Sigmoid colon (tissue), 7 donors: ENCODE measurements around the gene CSDE1. TPM values are rescaled to one million over a fixed set of nuclear protein-coding genes. Genes with fewer than 3 reads are reported as not detected.
A peak's percentile ranks its signal among the peaks of the same experiment; 100 is the strongest.

Experiments used
- DNase-seq: peaks from one replicate; pipeline ENCODE4 v3.0.0-alpha.2; 2019
- H3K27ac ChIP-seq, 4 donors: fragments of 200-600 bp; sonication (generic); one replicate each; pipeline ENCODE4 v1.5.1; 2016 to 2019; ENCODE audit warnings: mild to moderate bottlenecking in 1 of 4
- H3K27me3 ChIP-seq, 3 donors: fragments of 200-600 bp; sonication (generic); one replicate each; pipeline ENCODE4 v1.5.1; 2019; ENCODE audit warnings: mild to moderate bottlenecking in 1 of 3
- H3K36me3 ChIP-seq, 4 donors: fragments of 200-600 bp; sonication (generic); one replicate each; pipeline ENCODE4 v1.5.1; 2016 to 2019
- H3K4me1 ChIP-seq, 4 donors: fragments of 200-600 bp; sonication (generic); one replicate each; pipeline ENCODE4 v1.5.1; 2017 to 2019
- H3K4me3 ChIP-seq, 4 donors: fragments of 200-600 bp; sonication (generic); one replicate each; pipeline ENCODE4 v1.5.1; 2017 to 2019; ENCODE audit warnings: mild to moderate bottlenecking in 2 of 4, moderate library complexity in 1 of 4
- H3K9me3 ChIP-seq, 4 donors: fragments of 200-600 bp in 3 of 4; sonication (generic) in 3 of 4; one replicate each; pipeline versions ENCODE4 v1.5.1 to v1.6.1; 2013 to 2019
- CTCF ChIP-seq, 4 experiments: fragments of 450-650 bp in 3 of 4; fragments of 200-600 bp in 1 of 4; IDR thresholded peaks; one replicate each; pipeline ENCODE4 v1.5.1; 2016 to 2019; ENCODE audit warnings: antibody characterized with exemption in 4 of 4, mild to moderate bottlenecking in 3 of 4, moderate library complexity in 2 of 4
- EP300 ChIP-seq, 4 donors: sonication (generic); formaldehyde crosslinking; IDR thresholded peaks; one replicate each; pipeline ENCODE4 v1.6.1; 2017; ENCODE audit warnings: antibody characterized with exemption in 4 of 4
- POLR2A ChIP-seq, 2 donors: fragments of 450-650 bp; IDR thresholded peaks; one replicate each; pipeline ENCODE4 v1.6.1; 2016; ENCODE audit warnings: antibody characterized with exemption in 2 of 2, mild to moderate bottlenecking in 2 of 2, moderate library complexity in 2 of 2
- POLR2AphosphoS5 ChIP-seq, 4 donors: sonication (generic); formaldehyde crosslinking; IDR thresholded peaks; one replicate each; pipeline ENCODE4 v1.6.1; 2017; ENCODE audit warnings: antibody characterized with exemption in 4 of 4
- WGBS, 2 donors: extraction: QIAGEN DNeasy Blood & Tissue Kit; methylation state at CpG; one replicate each; pipeline ENCODE4 v1.1.7; 2013; 5-methylcytosine and 5-hydroxymethylcytosine counted together
- intact Hi-C: fragments of 100-400 bp; cut with DNase I; formaldehyde crosslinking; loops from one replicate; pipeline ENCODE4 v1.15.1; 2023
- polyA plus RNA-seq, 3 donors: library from polyadenylated mRNA; stranded (reverse); fragments of 200-250 nt; gene quantifications; one replicate each; pipeline ENCODE4 v1.2.3, GENCODE V29; 2013
- small RNA-seq, 3 donors: library from RNA; depleted of rRNA; stranded (forward); fragments of <200 nt; gene quantifications; one replicate each; pipeline ENCODE3, GENCODE V24; 2016
- total RNA-seq, 4 donors: library from RNA; depleted of rRNA; stranded (reverse); fragments of >200 nt; gene quantifications; one replicate each; pipeline ENCODE4 v1.1.0, GENCODE V29; 2016
- donor health status: healthy with polysubstance abuse.
- donor health status: Bipolar disorder and iron deficiency.
- donor health status: healthy.

The CSDE1 gene
- total and polyA plus RNA-seq, 7 donors, result 167 to 2,762 (median 1,738) TPM

GRCh38 chr1:114668784-114669561 is 88.8 kb downstream of the CSDE1 start:
- DNase-seq, result no peak
- TF ChIP-seq POLR2AphosphoS5 (IDR thresholded peaks at IDR 0.05), result no peak
- no peak for TF ChIP-seq POLR2A (IDR thresholded peaks at IDR 0.05)
- no peak for TF ChIP-seq EP300 (IDR thresholded peaks at IDR 0.05)
- no peak for TF ChIP-seq CTCF (IDR thresholded peaks at IDR 0.05)
- intact Hi-C loops, result no loop called here
- no peaks in the 10 kb centered on the region for H3K36me3 ChIP-seq
- no peaks in the 10 kb centered on the region for H3K27me3 ChIP-seq
- H3K27ac ChIP-seq, result peak overlapping the region; percentile 66 to 79 (median 77)
- H3K4me3 ChIP-seq, result peak overlapping the region; percentile 63 to 88 (median 78)
- 44 to 55% methylated on average over 13 of the region's 13 CpGs for WGBS, 2 donors
- no peaks in the 10 kb centered on the region for H3K9me3 ChIP-seq
- H3K4me1 ChIP-seq, result peaks cover 0 to 16% (median 7%) of the 10 kb centered on the region in 4 donors

GRCh38 chr1:114668373-114668772 is 89.4 kb downstream of the CSDE1 start:
- Histone ChIP-seq H3K27ac (no peak overlapping the region), H3K9me3 (no peaks in the 10 kb centered on the region), H3K27me3 (no peaks in the 10 kb centered on the region), H3K4me3 (no peak overlapping the region), H3K4me1 (peaks cover 0 to 16% (median 7%) of the 10 kb centered on the region in 4 donors), H3K36me3 (no peaks in the 10 kb centered on the region)
- WGBS, 2 donors, result 75 to 88% methylated on average over 4 of the region's 4 CpGs
- DNase-seq, result no peak
- TF ChIP-seq CTCF (IDR thresholded peaks at IDR 0.05) (no peak), POLR2A (IDR thresholded peaks at IDR 0.05) (no peak), POLR2AphosphoS5 (IDR thresholded peaks at IDR 0.05) (no peak), EP300 (IDR thresholded peaks at IDR 0.05) (no peak)
- intact Hi-C loops, result no loop called here

GRCh38 chr1:114666954-114667353 is 90.8 kb downstream of the CSDE1 start:
- no peak for DNase-seq
- Histone ChIP-seq H3K36me3 (no peaks in the 10 kb centered on the region), H3K9me3 (no peaks in the 10 kb centered on the region), H3K4me1 (peaks cover 0 to 16% (median 7%) of the 10 kb centered on the region in 4 donors), H3K27ac (no peak overlapping the region), H3K27me3 (no peaks in the 10 kb centered on the region), H3K4me3 (no peak overlapping the region)
- no peak for TF ChIP-seq EP300 (IDR thresholded peaks at IDR 0.05)
- 91% methylated on average over 3 of the region's 3 CpGs for WGBS, 2 donors
- intact Hi-C loops, result no loop called here

Small RNAs within 50 kb of the gene (small RNA-seq; reads per million reads assigned to genes)
- 0 reads per million in 3 donors for gene RN7SL432P
- 0 reads per million in 3 donors for gene RNY1P13

Other genes with a start within 250 kb of the CSDE1 start
- gene TRIM33, start 246.8 kb downstream of the CSDE1 start, total RNA-seq, result 10 to 100 TPM; 38.7 to 42.0 (median 41.5) TPM
- gene TRIM33, start 246.8 kb downstream of the CSDE1 start, polyA plus RNA-seq, result 1 to 10 TPM; 4.6 to 8.9 (median 4.8) TPM
- 10 to 100 TPM; 29.1 to 47.6 (median 35.9) TPM for gene BCAS2, start 176.4 kb downstream of the CSDE1 start, total RNA-seq
- 10 to 100 TPM; 35.5 to 51.6 (median 41.4) TPM for gene BCAS2, start 176.4 kb downstream of the CSDE1 start, polyA plus RNA-seq
- gene DENND2C, start 87.9 kb downstream of the CSDE1 start, total RNA-seq, result 1 to 10 TPM; 1.9 to 4.7 (median 3.4) TPM
- gene DENND2C, start 87.9 kb downstream of the CSDE1 start, polyA plus RNA-seq, result under 1 TPM; 0.23 to 0.60 (median 0.29) TPM
- gene AMPD1, start 62.4 kb downstream of the CSDE1 start, total RNA-seq, result not detected
- under 1 TPM in 1 of 3 donors, not detected in 2; 0.92 TPM for gene AMPD1, start 62.4 kb downstream of the CSDE1 start, polyA plus RNA-seq
- 10 to 100 TPM; 13.0 to 16.1 (median 15.7) TPM for gene NRAS, start 41.2 kb downstream of the CSDE1 start, total RNA-seq
- 10 to 100 TPM; 25.5 to 55.5 (median 44.4) TPM for gene NRAS, start 41.2 kb downstream of the CSDE1 start, polyA plus RNA-seq
- gene SIKE1, start 22.7 kb upstream of the CSDE1 start, total RNA-seq, result 10 to 100 TPM; 20.0 to 36.0 (median 26.4) TPM
- gene SIKE1, start 22.7 kb upstream of the CSDE1 start, polyA plus RNA-seq, result 10 to 100 TPM; 10.2 to 22.2 (median 19.3) TPM
- gene SYCP1, start 96.9 kb upstream of the CSDE1 start, total RNA-seq, result not detected
- not detected for gene SYCP1, start 96.9 kb upstream of the CSDE1 start, polyA plus RNA-seq